ENCODE results near the gene OR6S1.

DNA sequence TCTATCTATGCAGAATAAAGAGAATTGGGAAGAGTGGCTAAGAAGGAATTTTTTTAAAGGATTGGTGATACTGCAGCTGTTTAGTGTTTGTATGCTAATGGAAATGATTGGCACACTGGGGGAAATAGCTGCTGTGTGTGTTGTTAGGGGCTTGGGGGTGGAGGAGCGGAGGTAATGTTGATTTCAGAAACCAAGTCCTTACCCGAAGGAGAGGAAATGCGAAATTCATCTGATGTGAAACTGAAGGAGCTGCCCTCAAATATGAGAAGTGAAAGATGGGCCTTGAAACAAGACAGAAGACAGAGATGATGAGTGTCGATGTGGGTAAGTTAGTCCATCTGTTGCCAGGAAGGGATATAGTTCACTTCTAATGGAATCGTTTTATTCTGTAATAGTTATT, 29.1 kb downstream of the OR6S1 start:
- TF ChIP-seq, protein P1, sequence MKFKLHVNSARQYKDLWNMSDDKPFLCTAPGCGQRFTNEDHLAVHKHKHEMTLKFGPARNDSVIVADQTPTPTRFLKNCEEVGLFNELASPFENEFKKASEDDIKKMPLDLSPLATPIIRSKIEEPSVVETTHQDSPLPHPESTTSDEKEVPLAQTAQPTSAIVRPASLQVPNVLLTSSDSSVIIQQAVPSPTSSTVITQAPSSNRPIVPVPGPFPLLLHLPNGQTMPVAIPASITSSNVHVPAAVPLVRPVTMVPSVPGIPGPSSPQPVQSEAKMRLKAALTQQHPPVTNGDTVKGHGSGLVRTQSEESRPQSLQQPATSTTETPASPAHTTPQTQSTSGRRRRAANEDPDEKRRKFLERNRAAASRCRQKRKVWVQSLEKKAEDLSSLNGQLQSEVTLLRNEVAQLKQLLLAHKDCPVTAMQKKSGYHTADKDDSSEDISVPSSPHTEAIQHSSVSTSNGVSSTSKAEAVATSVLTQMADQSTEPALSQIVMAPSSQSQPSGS (tag by site-specific recombination; IDR thresholded peaks at IDR 0.05; ENCODE audit: low read depth) = no peak
- TF ChIP-seq ZBTB7A (tag by site-specific recombination; IDR thresholded peaks at IDR 0.05; ENCODE audit: low read depth) (no peak), REPIN1 (tag by site-specific recombination; IDR thresholded peaks at IDR 0.05; ENCODE audit: low read depth) (no peak), ZNF658 (tag by site-specific recombination; IDR thresholded peaks at IDR 0.05) (no peak), SALL2 (tag by site-specific recombination; IDR thresholded peaks at IDR 0.05; ENCODE audit: borderline replicate concordance) (no peak), BCL11A (tag by site-specific recombination; IDR thresholded peaks at IDR 0.05; ENCODE audit: low read depth) (no peak)
- TF ChIP-seq, protein P2, sequence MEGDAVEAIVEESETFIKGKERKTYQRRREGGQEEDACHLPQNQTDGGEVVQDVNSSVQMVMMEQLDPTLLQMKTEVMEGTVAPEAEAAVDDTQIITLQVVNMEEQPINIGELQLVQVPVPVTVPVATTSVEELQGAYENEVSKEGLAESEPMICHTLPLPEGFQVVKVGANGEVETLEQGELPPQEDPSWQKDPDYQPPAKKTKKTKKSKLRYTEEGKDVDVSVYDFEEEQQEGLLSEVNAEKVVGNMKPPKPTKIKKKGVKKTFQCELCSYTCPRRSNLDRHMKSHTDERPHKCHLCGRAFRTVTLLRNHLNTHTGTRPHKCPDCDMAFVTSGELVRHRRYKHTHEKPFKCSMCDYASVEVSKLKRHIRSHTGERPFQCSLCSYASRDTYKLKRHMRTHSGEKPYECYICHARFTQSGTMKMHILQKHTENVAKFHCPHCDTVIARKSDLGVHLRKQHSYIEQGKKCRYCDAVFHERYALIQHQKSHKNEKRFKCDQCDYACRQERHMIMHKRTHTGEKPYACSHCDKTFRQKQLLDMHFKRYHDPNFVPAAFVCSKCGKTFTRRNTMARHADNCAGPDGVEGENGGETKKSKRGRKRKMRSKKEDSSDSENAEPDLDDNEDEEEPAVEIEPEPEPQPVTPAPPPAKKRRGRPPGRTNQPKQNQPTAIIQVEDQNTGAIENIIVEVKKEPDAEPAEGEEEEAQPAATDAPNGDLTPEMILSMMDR (tag by site-specific recombination; IDR thresholded peaks at IDR 0.05) = no peak

Measured in HEK293 (cell line).